Chondrocyte (in vitro differentiated cells): ENCODE measurements around the gene DLG2. TPM values are rescaled to one million over a fixed set of nuclear protein-coding genes. Genes with fewer than 3 reads are reported as not detected.

Experiments used
- DNase-seq: peaks from one replicate; pipeline ENCODE4 v3.0.0; 2021; ENCODE audit warnings: mixed read lengths, low spot score
- H3K27ac Mint-ChIP-seq: one replicate; pipeline ENCODE4 v1.8.0; 2021; ENCODE audit warnings: mild to moderate bottlenecking, moderate library complexity, mixed read lengths; ENCODE audit not compliant: unreplicated experiment
- H3K27me3 Mint-ChIP-seq: 2 replicates; pipeline ENCODE4 v1.8.0; 2021; ENCODE audit warnings: low read depth, mixed read lengths
- H3K36me3 Mint-ChIP-seq: 2 replicates; pipeline ENCODE4 v1.8.0; 2021; ENCODE audit warnings: low read depth, mixed read lengths
- H3K4me1 Mint-ChIP-seq: 2 replicates; pipeline ENCODE4 v1.8.0; 2021; ENCODE audit warnings: low read depth, mild to moderate bottlenecking, mixed read lengths
- H3K4me3 Mint-ChIP-seq: one replicate; pipeline ENCODE4 v1.8.0; 2021; ENCODE audit warnings: mild to moderate bottlenecking, moderate library complexity, mixed read lengths; ENCODE audit not compliant: unreplicated experiment
- H3K9me3 Mint-ChIP-seq: 2 replicates; pipeline ENCODE4 v1.8.0; 2021; ENCODE audit warnings: low read depth, mixed read lengths
- total RNA-seq: library from RNA; stranded (reverse); gene quantifications from 3 replicates; pipeline ENCODE4 v1.2.1, GENCODE V29; 2021
- TF ChIP-seq, protein P1 (sequence below): fragments of 200-600 bp; sonication (generic); IDR thresholded peaks from 2 replicates; pipeline ENCODE4 v1.5.0; 2021; ENCODE audit warnings: antibody characterized with exemption, mild to moderate bottlenecking, moderate library complexity

DLG2 gene
- total RNA-seq, 1 donor from 2014 or later: 1.3 TPM

DNA sequence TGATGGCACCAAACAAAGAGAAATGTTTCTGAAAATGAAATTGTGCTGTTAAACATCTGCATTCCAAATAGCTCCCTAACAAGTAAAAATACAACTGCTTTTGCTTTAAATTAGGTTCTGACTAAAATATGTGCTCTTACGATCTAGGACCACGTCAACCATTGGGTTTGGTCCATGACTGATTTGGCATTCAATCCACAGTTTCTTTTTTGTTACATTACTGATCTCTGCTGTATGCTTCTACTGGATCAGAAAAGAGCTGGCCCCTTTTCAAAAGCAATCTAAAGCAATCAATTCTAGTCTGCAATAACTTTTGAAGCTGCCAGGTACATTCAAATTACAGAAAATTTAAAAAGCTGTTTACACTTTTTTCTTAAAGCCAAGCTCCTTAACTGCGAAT lies 1293.9 kb downstream of the DLG2 start:
- Mint-ChIP-seq H3K9me3 (peaks cover 3% of the 10 kb centered on the region), H3K4me3 (no peak overlapping the region), H3K36me3 (no peaks in the 10 kb centered on the region), H3K4me1 (no peaks in the 10 kb centered on the region), H3K27ac (no peak overlapping the region), H3K27me3 (no peaks in the 10 kb centered on the region)
- no peak for DNase-seq
- TF ChIP-seq, protein P1, sequence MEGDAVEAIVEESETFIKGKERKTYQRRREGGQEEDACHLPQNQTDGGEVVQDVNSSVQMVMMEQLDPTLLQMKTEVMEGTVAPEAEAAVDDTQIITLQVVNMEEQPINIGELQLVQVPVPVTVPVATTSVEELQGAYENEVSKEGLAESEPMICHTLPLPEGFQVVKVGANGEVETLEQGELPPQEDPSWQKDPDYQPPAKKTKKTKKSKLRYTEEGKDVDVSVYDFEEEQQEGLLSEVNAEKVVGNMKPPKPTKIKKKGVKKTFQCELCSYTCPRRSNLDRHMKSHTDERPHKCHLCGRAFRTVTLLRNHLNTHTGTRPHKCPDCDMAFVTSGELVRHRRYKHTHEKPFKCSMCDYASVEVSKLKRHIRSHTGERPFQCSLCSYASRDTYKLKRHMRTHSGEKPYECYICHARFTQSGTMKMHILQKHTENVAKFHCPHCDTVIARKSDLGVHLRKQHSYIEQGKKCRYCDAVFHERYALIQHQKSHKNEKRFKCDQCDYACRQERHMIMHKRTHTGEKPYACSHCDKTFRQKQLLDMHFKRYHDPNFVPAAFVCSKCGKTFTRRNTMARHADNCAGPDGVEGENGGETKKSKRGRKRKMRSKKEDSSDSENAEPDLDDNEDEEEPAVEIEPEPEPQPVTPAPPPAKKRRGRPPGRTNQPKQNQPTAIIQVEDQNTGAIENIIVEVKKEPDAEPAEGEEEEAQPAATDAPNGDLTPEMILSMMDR: no peak

DNA sequence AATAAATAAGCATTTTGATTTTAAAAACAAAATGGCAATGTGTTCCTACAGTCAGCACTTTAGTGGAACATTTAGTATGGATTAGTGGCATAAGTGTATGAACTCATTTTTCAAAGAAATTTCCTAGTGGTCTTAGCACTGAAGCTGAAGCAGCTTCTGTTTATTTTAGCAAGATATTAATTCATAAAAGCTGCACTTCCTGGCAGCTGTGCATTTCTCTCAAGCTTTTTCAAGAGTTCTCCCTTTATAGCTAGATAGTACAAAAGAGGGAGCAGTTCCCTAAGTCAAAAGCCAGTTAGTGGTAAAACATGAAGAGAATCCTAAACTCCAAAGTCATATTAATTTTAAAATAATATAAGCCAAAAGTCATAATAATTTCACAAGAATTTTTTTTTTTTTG lies 1304.9 kb downstream of the DLG2 start:
- no peaks in the 10 kb centered on the region for H3K36me3 Mint-ChIP-seq
- peaks cover 10% of the 10 kb centered on the region for H3K27me3 Mint-ChIP-seq
- DNase-seq: no peak
- H3K27ac Mint-ChIP-seq: no peak overlapping the region
- no peak overlapping the region for H3K4me3 Mint-ChIP-seq
- H3K4me1 Mint-ChIP-seq: no peaks in the 10 kb centered on the region
- peaks cover 8% of the 10 kb centered on the region for H3K9me3 Mint-ChIP-seq
- TF ChIP-seq, protein P1: no peak

DNA sequence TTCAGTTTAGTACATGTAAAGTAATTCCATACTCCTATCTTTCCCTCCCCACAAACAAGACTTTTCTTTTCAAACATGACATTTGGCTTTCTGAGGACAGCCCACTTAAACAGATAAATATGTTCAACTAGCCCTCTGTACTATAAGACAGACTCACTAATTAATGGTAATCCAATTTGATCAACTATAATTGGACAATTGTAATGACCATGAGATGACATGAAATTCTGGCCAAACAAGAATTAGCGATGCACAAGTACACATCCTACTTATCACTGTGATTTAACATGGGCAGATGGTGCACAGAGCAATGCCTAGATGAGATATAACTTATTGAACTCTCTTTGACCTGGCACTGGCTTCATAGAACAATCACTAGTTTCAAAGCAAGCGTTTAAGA lies 1307.3 kb downstream of the DLG2 start:
- TF ChIP-seq, protein P1: no peak
- DNase-seq: no peak
- Mint-ChIP-seq H3K9me3 (peaks cover 8% of the 10 kb centered on the region), H3K4me1 (no peaks in the 10 kb centered on the region), H3K36me3 (no peaks in the 10 kb centered on the region), H3K27ac (no peak overlapping the region), H3K4me3 (no peak overlapping the region), H3K27me3 (peaks cover 10% of the 10 kb centered on the region)

DNA sequence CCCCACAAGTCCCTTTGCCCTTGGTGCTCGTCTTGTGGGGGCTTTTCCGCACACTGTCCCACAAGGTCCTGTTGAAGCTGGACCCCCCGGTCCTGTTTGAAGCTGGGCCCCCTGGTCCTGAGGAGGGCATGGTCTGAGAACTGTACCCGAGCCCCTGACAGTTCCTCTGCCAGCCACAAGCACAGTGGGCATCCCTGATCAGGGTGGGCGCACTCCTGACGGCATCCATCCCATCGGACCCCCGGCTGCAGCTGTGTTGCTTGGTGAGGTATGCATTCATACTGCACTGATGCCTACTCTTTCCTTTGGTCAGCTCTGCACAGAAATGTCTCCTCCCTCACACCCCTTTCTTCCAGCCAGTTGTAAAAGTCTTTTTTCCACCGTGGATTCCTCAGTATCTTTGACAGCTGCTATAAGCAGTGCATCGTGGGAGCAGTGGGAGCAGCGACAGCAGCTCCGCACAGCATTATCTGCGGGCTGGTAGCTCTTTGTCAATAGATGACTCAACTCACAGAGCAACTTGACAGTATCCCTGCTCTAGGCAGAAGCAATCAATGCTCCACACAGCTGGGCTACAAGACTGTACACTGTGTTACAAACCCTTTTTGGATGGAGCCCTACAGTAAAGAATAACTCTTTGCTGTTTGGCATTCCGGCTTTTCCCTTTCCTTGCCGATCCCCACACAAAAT lies 1310.1 kb downstream of the DLG2 start:
- Mint-ChIP-seq H3K36me3 (no peaks in the 10 kb centered on the region), H3K27ac (no peak overlapping the region), H3K27me3 (peaks cover 10% of the 10 kb centered on the region), H3K4me1 (no peaks in the 10 kb centered on the region), H3K9me3 (no peaks in the 10 kb centered on the region), H3K4me3 (no peak overlapping the region)
- TF ChIP-seq, protein P1: no peak
- DNase-seq: no peak

DNA sequence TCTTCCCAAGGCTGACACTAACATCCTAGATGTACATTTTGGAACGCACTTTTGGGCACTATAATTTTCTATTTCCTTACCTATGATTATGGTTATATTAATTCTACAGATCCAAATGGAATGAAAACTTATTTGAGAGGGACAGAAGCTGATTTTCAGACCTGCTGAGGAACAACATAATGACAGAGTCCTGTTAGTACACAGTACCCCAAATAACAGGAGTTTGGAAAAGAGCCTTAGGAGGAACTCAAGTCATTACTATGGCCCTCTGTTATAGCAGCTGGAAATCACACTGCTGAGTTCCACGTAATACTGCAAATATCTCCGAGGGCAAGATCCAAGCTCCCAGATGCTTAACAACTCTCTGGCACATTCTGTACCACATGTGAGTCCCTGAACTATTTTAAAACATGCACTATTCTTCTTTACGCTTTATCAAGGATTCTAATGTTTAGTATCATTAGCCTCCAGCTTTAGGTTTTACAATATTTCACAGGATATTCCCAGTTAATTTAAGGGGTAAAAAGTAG lies 1313.2 kb downstream of the DLG2 start:
- H3K36me3 Mint-ChIP-seq: no peaks in the 10 kb centered on the region
- peaks cover 4% of the 10 kb centered on the region for H3K27me3 Mint-ChIP-seq
- no peak overlapping the region for H3K27ac Mint-ChIP-seq
- TF ChIP-seq, protein P1: no peak
- H3K4me3 Mint-ChIP-seq: no peak overlapping the region
- no peaks in the 10 kb centered on the region for H3K9me3 Mint-ChIP-seq
- DNase-seq: no peak
- H3K4me1 Mint-ChIP-seq: no peaks in the 10 kb centered on the region
